22Rv1 (cell line): ENCODE data around the gene COBLL1.

ENCODE experiments used
- CTCF ChIP-seq: fragments of 450-650 bp; IDR thresholded peaks from 2 replicates; pipeline ENCODE4 v1.5.1; 2017; ENCODE audit warnings: mild to moderate bottlenecking
- ZFX ChIP-seq: fragments of 450-650 bp; IDR thresholded peaks from 2 replicates; pipeline ENCODE4 v1.6.1; 2017; ENCODE audit warnings: antibody characterized with exemption, borderline replicate concordance

- no peak for TF ChIP-seq CTCF
- no peak for TF ChIP-seq ZFX
Observed at GRCh38 chr2:164711766-164712138, 129.9 kb downstream of the COBLL1 start.
